HepG2 (cell line): ENCODE data around the gene CAPS. TPM values are rescaled to one million over a fixed set of nuclear protein-coding genes. Genes with fewer than 3 reads are reported as not detected.

ENCODE experiments used
- ARID4A ChIP-seq: sonication (generic); formaldehyde crosslinking; IDR thresholded peaks from 2 replicates; pipeline ENCODE4 v1.5.0; 2020; ENCODE audit warnings: mild to moderate bottlenecking, missing genetic modification reagents, borderline replicate concordance
- CHD4 ChIP-seq: fragments of 200-600 bp; sonication (generic); IDR thresholded peaks from 2 replicates; pipeline ENCODE4 v1.7.0; 2017; ENCODE audit warnings: mild to moderate bottlenecking, low read length, borderline replicate concordance
- DNMT3B ChIP-seq: conservative IDR thresholded peaks from 2 replicates; pipeline ENCODE4 v1.6.1; 2016; ENCODE audit warnings: missing biosample characterization, control low read depth
- EEA1 ChIP-seq: sonication (generic); formaldehyde crosslinking; IDR thresholded peaks from 2 replicates; pipeline ENCODE4 v1.5.1; 2020; ENCODE audit warnings: mild to moderate bottlenecking, missing genetic modification reagents, borderline replicate concordance
- GRHL1 ChIP-seq: sonication (generic); formaldehyde crosslinking; conservative IDR thresholded peaks from 2 replicates; pipeline ENCODE4 v1.8.0; 2022; ENCODE audit warnings: missing genetic modification reagents
- HDAC1 ChIP-seq: sonication (generic); formaldehyde crosslinking; IDR thresholded peaks from 2 replicates; pipeline ENCODE4 v1.5.1; 2020; ENCODE audit warnings: mild to moderate bottlenecking, missing genetic modification reagents
- HNF1A ChIP-seq, 2 experiments: sonication (generic) in 1 of 2; formaldehyde crosslinking in 1 of 2; IDR thresholded peaks; 2 replicates each; pipeline versions ENCODE4 v1.4.0 to v1.6.1; 2016 to 2020; ENCODE audit warnings: borderline replicate concordance in 1 of 2, low read depth in 1 of 2, mild to moderate bottlenecking in 1 of 2, missing genetic modification reagents in 1 of 2
- MBD4 ChIP-seq: IDR thresholded peaks from 2 replicates; pipeline ENCODE4 v1.6.1; 2012; ENCODE audit warnings: low read length, inconsistent platforms, borderline replicate concordance
- RXRA ChIP-seq: sonication (generic); formaldehyde crosslinking; IDR thresholded peaks from 2 replicates; pipeline ENCODE4 v1.5.1; 2020; ENCODE audit warnings: missing genetic modification reagents
- ZFY ChIP-seq: sonication (generic); formaldehyde crosslinking; IDR thresholded peaks from 2 replicates; pipeline ENCODE4 v1.4.0; 2020; ENCODE audit warnings: missing genetic modification reagents
- ZNF263 ChIP-seq: sonication (generic); formaldehyde crosslinking; IDR thresholded peaks from 2 replicates; pipeline ENCODE4 v1.4.0; 2020; ENCODE audit warnings: missing genetic modification reagents
- ZNF567 ChIP-seq: sonication (generic); formaldehyde crosslinking; IDR thresholded peaks from 2 replicates; pipeline ENCODE4 v1.8.1; 2023; ENCODE audit warnings: mild to moderate bottlenecking, missing genetic modification reagents, borderline replicate concordance
- ZNF704 ChIP-seq: sonication (generic); formaldehyde crosslinking; IDR thresholded peaks from 2 replicates; pipeline ENCODE4 v1.8.1; 2023; ENCODE audit warnings: mild to moderate bottlenecking, inconsistent platforms, moderate library complexity, missing genetic modification reagents, borderline replicate concordance
- ZSCAN20 ChIP-seq: sonication (generic); formaldehyde crosslinking; IDR thresholded peaks from 2 replicates; pipeline ENCODE4 v1.4.0; 2020; ENCODE audit warnings: missing genetic modification reagents, mild to moderate bottlenecking, borderline replicate concordance
- polyA plus RNA-seq, 8 experiments: library from polyadenylated mRNA; depleted of rRNA in 3 of 8; stranded (reverse) in 7 of 8; unstranded in 1 of 8; fragments of >200 nt; fragmentation: Illumina TruSeq in 4 of 8; extraction: Trizol in 4 of 8; gene quantifications; 2 replicates each; pipeline versions ENCODE4 v1.2.1 to v1.2.3, GENCODE V29; 2011 to 2016; ENCODE audit warnings: low read depth in 4 of 8, missing spikeins in 1 of 8, mixed read lengths in 1 of 8; ENCODE audit not compliant: insufficient read depth in 1 of 8
- total RNA-seq, 5 experiments: library from RNA; depleted of rRNA; stranded (reverse); fragments of >200 nt; fragmentation: Illumina TruSeq; extraction: Trizol; gene quantifications; 2 replicates each; pipeline ENCODE4 v1.2.3, GENCODE V29; 2016; ENCODE audit warnings: low read depth in 1 of 5
- TF ChIP-seq, protein P1 (sequence below): IDR thresholded peaks from 2 replicates; pipeline ENCODE4 v1.6.1; 2012; ENCODE audit warnings: inconsistent platforms

The CAPS gene
- total and polyA plus RNA-seq, 2 of the 13 experiments (the other 11 are each of a cell fraction or from before 2014, with no cell fraction given): 3.1 TPM

DNA sequence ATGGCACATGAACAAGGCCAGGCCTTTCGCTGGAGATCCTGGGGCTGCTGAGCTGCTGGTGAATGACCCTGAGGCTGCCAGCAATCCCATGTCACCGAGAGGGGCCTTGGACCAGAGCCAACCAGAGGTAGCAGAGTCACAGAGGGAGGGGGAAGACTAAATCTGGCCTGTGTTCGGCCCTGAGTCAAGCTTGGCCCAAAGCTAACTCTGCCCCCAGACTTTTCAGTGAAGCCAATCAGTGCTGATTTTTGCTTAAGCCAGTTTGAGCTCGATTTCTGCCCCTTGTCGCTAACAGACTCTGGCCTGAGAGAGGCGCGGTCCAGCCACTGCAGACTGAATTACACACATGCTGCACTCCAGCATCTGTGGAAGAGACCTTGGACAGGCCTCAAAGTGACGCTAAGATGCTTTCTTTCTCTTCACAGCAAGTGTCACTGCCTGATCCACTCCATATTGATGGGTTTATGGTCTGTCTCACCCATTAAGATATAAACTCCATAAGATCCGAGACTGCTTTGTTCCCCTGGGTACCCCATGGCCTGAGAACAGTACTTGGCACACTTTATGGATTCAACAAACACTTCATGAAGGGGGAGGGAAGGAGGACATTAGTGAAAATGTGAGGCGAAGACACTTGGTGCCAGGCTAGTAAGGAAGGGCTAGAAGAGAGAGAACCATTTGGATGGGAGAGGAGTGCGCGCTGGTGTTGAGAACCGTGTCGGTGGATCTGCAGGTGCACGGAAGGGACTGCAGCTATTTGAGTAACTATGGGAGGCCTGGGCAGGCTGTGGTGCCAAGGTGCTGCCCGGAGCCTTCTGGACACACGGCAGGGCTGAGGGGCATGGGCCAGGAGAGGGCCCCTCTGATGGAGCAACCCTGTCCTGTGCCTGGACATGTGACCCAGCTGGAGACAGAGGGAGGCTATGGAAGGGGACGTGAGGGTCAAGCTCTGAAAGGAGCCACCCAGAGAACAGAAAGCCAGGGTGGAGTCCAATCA, 46.2 kb downstream of the CAPS start (continued):
- no peak for TF ChIP-seq CHD4
- peak; percentile 44; the same call in 1 of the 2 replicates for TF ChIP-seq ARID4A (CRISPR knock-in tag)
- TF ChIP-seq ZSCAN20 (CRISPR knock-in tag): no peak
- TF ChIP-seq ZFY (CRISPR knock-in tag): peak; percentile 61; the same call in 1 of the 2 replicates
- TF ChIP-seq ZNF263: no peak
- no peak for TF ChIP-seq EEA1 (CRISPR knock-in tag)
- TF ChIP-seq MBD4: no peak
- TF ChIP-seq DNMT3B (CRISPR knock-in tag): 0 out of 2 replicates have a peak, but pooled peaks have one; percentile 39
- 0 out of 2 replicates have a peak, but pooled peaks have one; percentile 20 for TF ChIP-seq RXRA (CRISPR knock-in tag)
- 0 out of 2 replicates have a peak, but pooled peaks have one; percentile 19 for TF ChIP-seq ZNF567
- no peak for TF ChIP-seq GRHL1
- no peak for TF ChIP-seq HNF1A (IDR thresholded peaks at IDR 0.05; ENCODE audit: low read depth)
- 0 out of 2 replicates have a peak, but pooled peaks have one; percentile 19 for TF ChIP-seq HNF1A (CRISPR knock-in tag; IDR thresholded peaks at IDR 0.05; ENCODE audit: borderline replicate concordance)
- no peak for TF ChIP-seq ZNF704 (CRISPR knock-in tag)
- TF ChIP-seq HDAC1 (CRISPR knock-in tag): 0 out of 2 replicates have a peak, but pooled peaks have one; percentile 22
- TF ChIP-seq, protein P1, sequence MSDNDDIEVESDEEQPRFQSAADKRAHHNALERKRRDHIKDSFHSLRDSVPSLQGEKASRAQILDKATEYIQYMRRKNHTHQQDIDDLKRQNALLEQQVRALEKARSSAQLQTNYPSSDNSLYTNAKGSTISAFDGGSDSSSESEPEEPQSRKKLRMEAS: peak; percentile 7; the same call in 1 of the 2 replicates
